HG03342 (cell line): Measurements from ENCODE around the gene ZIC5.

ENCODE experiments used
- ATAC-seq: cut with Tn5 transposase; IDR thresholded peaks from one replicate; pipeline ENCODE4 v1.9.1; 2021; ENCODE audit warnings: mild to moderate bottlenecking, moderate library complexity; ENCODE audit not compliant: unreplicated experiment

The ZIC5 gene

GRCh38 chr13:99971576-99972189, at the start of gene ZIC5:
Gene ZIC5 (minus strand): TSS chr13:99971767. CDS start chr13:99971603, 164 bp downstream.
- ATAC-seq = no peak

- no peak for ATAC-seq
Observed at GRCh38 chr13:100019780-100020356, 48.3 kb upstream of the ZIC5 start.

- no peak for ATAC-seq
Observed at GRCh38 chr13:100014621-100015020, 43.1 kb upstream of the ZIC5 start.

GRCh38 chr13:99998261-99998660, 26.7 kb upstream of the ZIC5 start:
- ATAC-seq = no peak

- ATAC-seq = no peak
Observed at GRCh38 chr13:99997702-99998214, 26.2 kb upstream of the ZIC5 start.

GRCh38 chr13:99996381-99996973, 24.9 kb upstream of the ZIC5 start:
- no peak for ATAC-seq

GRCh38 chr13:99995589-99996380, 24.2 kb upstream of the ZIC5 start:
- ATAC-seq = no peak

- ATAC-seq = no peak
Observed at GRCh38 chr13:99995104-99995588, 23.6 kb upstream of the ZIC5 start.

- ATAC-seq = no peak
Observed at GRCh38 chr13:99994638-99995020, 23.1 kb upstream of the ZIC5 start.

- ATAC-seq = no peak
Observed at GRCh38 chr13:99993660-99994637, 22.4 kb upstream of the ZIC5 start.

- no peak for ATAC-seq
Observed at GRCh38 chr13:99992949-99993351, 21.4 kb upstream of the ZIC5 start.

- ATAC-seq = no peak
Observed at GRCh38 chr13:99991828-99992775, 20.5 kb upstream of the ZIC5 start.

- ATAC-seq = no peak
Observed at GRCh38 chr13:99991013-99991827, 19.7 kb upstream of the ZIC5 start.

- ATAC-seq = no peak
Observed at GRCh38 chr13:99990126-99990977, 18.8 kb upstream of the ZIC5 start.

GRCh38 chr13:99989276-99990125, 17.9 kb upstream of the ZIC5 start:
- no peak for ATAC-seq

- no peak for ATAC-seq
Observed at GRCh38 chr13:99988529-99989275, 17.1 kb upstream of the ZIC5 start.
